ENCODE measurements around the gene EHMT2.
"Not testable (repeated sequence)": the region's sequence is repeated elsewhere in the genome, so short reads cannot be mapped to it uniquely, and the experiment has no call there.

Gene EHMT2

GRCh38 chr6:31850765-31851484 lies 46.6 kb downstream of the EHMT2 start:
- Mint-ChIP-seq H3K27ac (no peak overlapping the region), H3K9me3 (no peaks in the 10 kb centered on the region), H3K36me3 (ENCODE audit: insufficient read depth) (peaks cover 2% of the 10 kb centered on the region), H3K27me3 (no peaks in the 10 kb centered on the region), H3K4me3 (no peak overlapping the region), H3K4me1 (ENCODE audit: low read depth in 2 of 2) (no peaks in the 10 kb centered on the region)
- no peak for ATAC-seq (replicated peaks)
- DNase-seq = no peak

GRCh38 chr6:31847276-31847978 lies 50.1 kb downstream of the EHMT2 start:
- Mint-ChIP-seq H3K27ac (peak overlapping the region in 1 of 2 donors; percentile 55), H3K36me3 (ENCODE audit: insufficient read depth) (peaks cover 10% of the 10 kb centered on the region), H3K4me1 (ENCODE audit: low read depth in 2 of 2) (no peaks in the 10 kb centered on the region), H3K9me3 (no peaks in the 10 kb centered on the region), H3K4me3 (no peak overlapping the region), H3K27me3 (no peaks in the 10 kb centered on the region)
- ATAC-seq (replicated peaks) (no peak), DNase-seq (no peak)

GRCh38 chr6:31844507-31844906 lies 53.0 kb downstream of the EHMT2 start:
- Mint-ChIP-seq H3K9me3 (no peaks in the 10 kb centered on the region), H3K4me3 (no peak overlapping the region), H3K36me3 (ENCODE audit: insufficient read depth) (peaks cover 35% of the 10 kb centered on the region), H3K27ac (no peak overlapping the region), H3K27me3 (no peaks in the 10 kb centered on the region), H3K4me1 (ENCODE audit: low read depth in 2 of 2) (no peaks in the 10 kb centered on the region)
- ATAC-seq (replicated peaks) (no peak), DNase-seq (no peak)

- peaks cover 60% of the 10 kb centered on the region for H3K36me3 Mint-ChIP-seq (ENCODE audit: insufficient read depth)
- H3K27me3 Mint-ChIP-seq = no peaks in the 10 kb centered on the region
- H3K4me1 Mint-ChIP-seq (ENCODE audit: low read depth in 2 of 2) = peaks cover 6 to 7% of the 10 kb centered on the region in 2 donors
- peak overlapping the region; percentile 51 to 81 for H3K27ac Mint-ChIP-seq
- H3K9me3 Mint-ChIP-seq = no peaks in the 10 kb centered on the region
- no peak overlapping the region for H3K4me3 Mint-ChIP-seq
- ATAC-seq (replicated peaks) = no peak
- no peak for DNase-seq
Measured at GRCh38 chr6:31842053-31842452, 55.4 kb downstream of the EHMT2 start.

- not testable (repeated sequence) for H3K9me3 Mint-ChIP-seq; H3K27me3 Mint-ChIP-seq; DNase-seq; ATAC-seq (replicated peaks); H3K4me3 Mint-ChIP-seq
- Mint-ChIP-seq H3K36me3 (ENCODE audit: insufficient read depth) (peaks cover 76% of the 10 kb centered on the region), H3K4me1 (ENCODE audit: low read depth in 2 of 2) (peaks cover 24 to 27% of the 10 kb centered on the region in 2 donors), H3K27ac (peak overlapping the region in 1 of 2 donors; percentile 35)
Measured at GRCh38 chr6:31839779-31840126, 57.7 kb downstream of the EHMT2 start.

GRCh38 chr6:31838968-31839367 lies 58.5 kb downstream of the EHMT2 start:
- H3K9me3 Mint-ChIP-seq = no peaks in the 10 kb centered on the region

GRCh38 chr6:31838114-31838553 lies 59.4 kb downstream of the EHMT2 start:
- peak overlapping the region; percentile 85 to 93 for H3K4me3 Mint-ChIP-seq
- peak overlapping the region; percentile 99 to 100 for H3K27ac Mint-ChIP-seq

More at GRCh38 chr6:31838968-31839367, 58.5 kb downstream of the EHMT2 start:
- no peaks in the 10 kb centered on the region for H3K27me3 Mint-ChIP-seq
- H3K27ac Mint-ChIP-seq = peak overlapping the region in 1 of 2 donors; percentile 99
- H3K4me1 Mint-ChIP-seq (ENCODE audit: low read depth in 2 of 2) = peaks cover 26 to 29% of the 10 kb centered on the region in 2 donors
- H3K36me3 Mint-ChIP-seq (ENCODE audit: insufficient read depth) = peaks cover 79% of the 10 kb centered on the region
- H3K4me3 Mint-ChIP-seq = peak overlapping the region in 1 of 2 donors; percentile 93
- DNase-seq (no peak), ATAC-seq (replicated peaks) (no peak)

GRCh38 chr6:31837369-31838113 lies 60.0 kb downstream of the EHMT2 start:
- no peak for DNase-seq
- no peak for ATAC-seq (replicated peaks)
- Mint-ChIP-seq H3K27me3 (no peaks in the 10 kb centered on the region), H3K36me3 (ENCODE audit: insufficient read depth) (peaks cover 81% of the 10 kb centered on the region), H3K9me3 (no peaks in the 10 kb centered on the region), H3K4me3 (peak overlapping the region; percentile 85 to 93), H3K27ac (peak overlapping the region; percentile 99 to 100), H3K4me1 (ENCODE audit: low read depth in 2 of 2) (peaks cover 26 to 29% of the 10 kb centered on the region in 2 donors)

More at GRCh38 chr6:31838114-31838553, 59.4 kb downstream of the EHMT2 start:
- not testable (repeated sequence) for H3K9me3 Mint-ChIP-seq; H3K27me3 Mint-ChIP-seq; DNase-seq; ATAC-seq (replicated peaks)
- Mint-ChIP-seq H3K36me3 (ENCODE audit: insufficient read depth) (peaks cover 81% of the 10 kb centered on the region), H3K4me1 (ENCODE audit: low read depth in 2 of 2) (peaks cover 26 to 29% of the 10 kb centered on the region in 2 donors)

GRCh38 chr6:31836474-31837368 lies 60.8 kb downstream of the EHMT2 start:
- Mint-ChIP-seq H3K27ac (peak overlapping the region; percentile 99 to 100), H3K36me3 (ENCODE audit: insufficient read depth) (peaks cover 78% of the 10 kb centered on the region), H3K4me1 (ENCODE audit: low read depth in 2 of 2) (peaks cover 26 to 29% of the 10 kb centered on the region in 2 donors), H3K9me3 (no peaks in the 10 kb centered on the region), H3K27me3 (no peaks in the 10 kb centered on the region), H3K4me3 (peak overlapping the region; percentile 85 to 93)
- DNase-seq (no peak), ATAC-seq (replicated peaks) (no peak)

GRCh38 chr6:31836047-31836473 lies 61.4 kb downstream of the EHMT2 start:
- Mint-ChIP-seq H3K36me3 (ENCODE audit: insufficient read depth) (peaks cover 71% of the 10 kb centered on the region), H3K9me3 (no peaks in the 10 kb centered on the region)

GRCh38 chr6:31834367-31835250 lies 62.9 kb downstream of the EHMT2 start:
- peak; percentile 68 to 83 (median 74) for DNase-seq
- Mint-ChIP-seq H3K4me1 (ENCODE audit: low read depth in 2 of 2) (peaks cover 31 to 44% of the 10 kb centered on the region in 2 donors), H3K27ac (peak overlapping the region; percentile 99 to 100), H3K4me3 (peak overlapping the region; percentile 85 to 93), H3K27me3 (no peaks in the 10 kb centered on the region), H3K36me3 (ENCODE audit: insufficient read depth) (peaks cover 57% of the 10 kb centered on the region), H3K9me3 (no peaks in the 10 kb centered on the region)
- ATAC-seq (replicated peaks) = peak; percentile 67

More at GRCh38 chr6:31836047-31836473, 61.4 kb downstream of the EHMT2 start:
- no peak for DNase-seq
- Mint-ChIP-seq H3K4me3 (peak overlapping the region; percentile 85 to 93), H3K27ac (peak overlapping the region; percentile 99 to 100), H3K4me1 (ENCODE audit: low read depth in 2 of 2) (peaks cover 26 to 29% of the 10 kb centered on the region in 2 donors), H3K27me3 (no peaks in the 10 kb centered on the region)
- no peak for ATAC-seq (replicated peaks)

All from effector memory CD8-positive, alpha-beta T cell (primary cell).